CD14-positive monocyte (primary cell): Measurements from ENCODE around the gene SPSB3. TPM values are rescaled to one million over a fixed set of nuclear protein-coding genes. Genes with fewer than 3 reads are reported as not detected.

ENCODE experiments used
- DNase-seq, 3 donors: peaks; one replicate each; pipeline ENCODE4 v3.0.0-alpha.2; 2011 to 2022
- H2AFZ ChIP-seq: 2 replicates; pipeline ENCODE4 v1.6.0; 2012; ENCODE audit warnings: mild to moderate bottlenecking, low read depth, low read length, inconsistent platforms; ENCODE audit not compliant: insufficient read depth, poor library complexity, severe bottlenecking
- H3K27ac ChIP-seq, 2 donors: 1 replicate in 1 of 2; 2 replicates in 1 of 2; pipeline ENCODE4 v1.5.1; 2012 to 2013; ENCODE audit warnings: low read length in 2 of 2, control low read depth in 1 of 2, inconsistent platforms in 1 of 2, low read depth in 1 of 2, mild to moderate bottlenecking in 1 of 2
- H3K27me3 ChIP-seq, 2 donors: one replicate each; pipeline versions ENCODE4 v1.6.0 to v1.6.1; 2011 to 2013; ENCODE audit warnings: low read length in 2 of 2; ENCODE audit not compliant: control insufficient read depth in 2 of 2, insufficient read depth in 2 of 2
- H3K36me3 ChIP-seq, 2 donors: replicated peaks in 1 of 2; 1 replicate in 1 of 2; 2 replicates in 1 of 2; pipeline versions ENCODE4 v1.5.1 to v1.6.1; 2012 to 2013; ENCODE audit warnings: low read length in 2 of 2, control low read depth in 1 of 2, inconsistent platforms in 1 of 2, mild to moderate bottlenecking in 1 of 2; ENCODE audit not compliant: insufficient read depth in 2 of 2, control insufficient read depth in 1 of 2
- H3K4me1 ChIP-seq, 2 donors: 1 replicate in 1 of 2; 2 replicates in 1 of 2; pipeline versions ENCODE4 v1.5.1 to v1.6.1; 2012 to 2013; ENCODE audit warnings: low read length in 2 of 2, control low read depth in 1 of 2, inconsistent platforms in 1 of 2, mild to moderate bottlenecking in 1 of 2, moderate library complexity in 1 of 2; ENCODE audit not compliant: insufficient read depth in 2 of 2, control insufficient read depth in 1 of 2
- H3K4me2 ChIP-seq: replicated peaks from 2 replicates; pipeline ENCODE3; 2012; ENCODE audit warnings: low read length, moderate library complexity, mild to moderate bottlenecking; ENCODE audit not compliant: poor library complexity, severe bottlenecking; ENCODE audit errors: extremely low read depth
- H3K4me3 ChIP-seq, 3 experiments: fragments of 200-600 bp in 1 of 3; sonication (generic) in 1 of 3; replicated peaks in 1 of 3; 1 replicate in 2 of 3; 2 replicates in 1 of 3; pipeline ENCODE4 v1.5.1; 2011 to 2013; ENCODE audit warnings: low read length in 3 of 3, mild to moderate bottlenecking in 3 of 3, control low read depth in 2 of 3, low read depth in 2 of 3, inconsistent platforms in 1 of 3, moderate library complexity in 1 of 3
- H3K79me2 ChIP-seq: 2 replicates; pipeline ENCODE4 v1.6.0; 2012; ENCODE audit warnings: mild to moderate bottlenecking, control low read depth, inconsistent platforms, low read length, moderate library complexity; ENCODE audit not compliant: insufficient read depth
- H3K9ac ChIP-seq: 2 replicates; pipeline ENCODE4 v1.6.0; 2017; ENCODE audit warnings: low read length, mild to moderate bottlenecking; ENCODE audit not compliant: insufficient read depth, poor library complexity, severe bottlenecking
- H3K9me3 ChIP-seq, 2 donors: replicated peaks in 1 of 2; 1 replicate in 1 of 2; 2 replicates in 1 of 2; pipeline versions ENCODE4 v1.5.1 to v1.6.1; 2012 to 2013; ENCODE audit warnings: low read length in 2 of 2, control low read depth in 1 of 2; ENCODE audit not compliant: control insufficient read depth in 1 of 2, insufficient read depth in 1 of 2
- H4K20me1 ChIP-seq: 2 replicates; pipeline ENCODE4 v1.6.0; 2012; ENCODE audit warnings: mild to moderate bottlenecking, low read length, control low read depth, moderate library complexity; ENCODE audit not compliant: insufficient read depth
- H3K27ac Mint-ChIP-seq, 7 donors: one replicate each; pipeline ENCODE4 v1.8.0; 2020; ENCODE audit warnings: mild to moderate bottlenecking in 7 of 7, mixed read lengths in 7 of 7, moderate library complexity in 6 of 7, inconsistent platforms in 2 of 7
- H3K27me3 Mint-ChIP-seq, 3 donors: one replicate each; pipeline ENCODE4 v1.8.0; 2021 to 2022; ENCODE audit warnings: low read depth in 3 of 3, mild to moderate bottlenecking in 3 of 3, mixed read lengths in 3 of 3, moderate library complexity in 3 of 3, inconsistent platforms in 1 of 3
- H3K36me3 Mint-ChIP-seq, 2 donors: one replicate each; pipeline ENCODE4 v1.8.0; 2020; ENCODE audit warnings: mixed read lengths in 2 of 2, inconsistent platforms in 1 of 2, mild to moderate bottlenecking in 1 of 2
- H3K4me1 Mint-ChIP-seq: one replicate; pipeline ENCODE4 v1.8.0; 2020; ENCODE audit warnings: mild to moderate bottlenecking, mixed read lengths
- H3K4me3 Mint-ChIP-seq, 2 donors: one replicate each; pipeline ENCODE4 v1.8.0; 2020; ENCODE audit warnings: mild to moderate bottlenecking in 2 of 2, mixed read lengths in 2 of 2, moderate library complexity in 1 of 2
- H3K9me3 Mint-ChIP-seq, 7 donors: one replicate each; pipeline ENCODE4 v1.8.0; 2020 to 2022; ENCODE audit warnings: mixed read lengths in 7 of 7, mild to moderate bottlenecking in 6 of 7, moderate library complexity in 6 of 7, inconsistent platforms in 2 of 7
- CTCF ChIP-seq: fragments of 200-600 bp; IDR thresholded peaks from one replicate; pipeline ENCODE4 v1.8.0; 2022; ENCODE audit warnings: antibody characterized with exemption, mild to moderate bottlenecking
- WGBS: methylation state at CpG from one replicate; pipeline ENCODE4 v1.1.5; 2013; ENCODE audit warnings: missing lambda C conversion rate; ENCODE audit not compliant: insufficient coverage; 5-methylcytosine and 5-hydroxymethylcytosine counted together
- intact Hi-C, 2 donors: fragments of 100-400 bp; cut with micrococcal nuclease; formaldehyde crosslinking; loops; one replicate each; pipeline versions ENCODE4 v1.15.0 to v1.15.1; 2023
- polyA plus RNA-seq, 3 donors: library from polyadenylated mRNA; depleted of rRNA in 1 of 3; unstranded in 2 of 3; stranded (reverse) in 1 of 3; fragments of 300-500 nt in 2 of 3; fragments of >200 nt in 1 of 3; fragmentation: Illumina TruSeq in 2 of 3; gene quantifications; 1 replicate in 2 of 3; 2 replicates in 1 of 3; pipeline ENCODE4 v1.2.3, GENCODE V29; 2012 to 2021

The SPSB3 gene
- polyA plus RNA-seq, 3 donors: 36.8 to 151 (median 40.2) TPM

- intact Hi-C loops: no loop called here
- Histone ChIP-seq H4K20me1 (peaks cover 53% of the 10 kb centered on the region), H3K27ac (peak overlapping the region; percentile 50 to 64), H3K36me3 (peaks cover 60 to 63% of the 10 kb centered on the region in 2 donors), H2AFZ (no peak overlapping the region), H3K4me3 (no peak overlapping the region), H3K27me3 (no peaks in the 10 kb centered on the region), H3K79me2 (peaks cover 15% of the 10 kb centered on the region), H3K4me2 (no peak overlapping the region), H3K4me1 (peaks cover 13 to 14% of the 10 kb centered on the region in 2 donors), H3K9me3 (peaks cover 0 to 16% of the 10 kb centered on the region in 2 donors), H3K9ac (no peak overlapping the region)
- Mint-ChIP-seq H3K27ac (peak overlapping the region; percentile 2 to 81 (median 56)), H3K4me3 (no peak overlapping the region), H3K36me3 (peaks cover 46 to 58% of the 10 kb centered on the region in 2 donors), H3K4me1 (peaks cover 12% of the 10 kb centered on the region), H3K9me3 (peaks cover 0 to 10% (median 2%) of the 10 kb centered on the region in 7 donors), H3K27me3 (peaks cover 0 to 3% (median 0%) of the 10 kb centered on the region in 3 donors)
- TF ChIP-seq CTCF: no peak
- no peak for DNase-seq
- 95% methylated on average over 7 of the region's 14 CpGs for WGBS
These were observed 50.3 kb downstream of the SPSB3 start for GRCh38 chr16:1732071-1732470.

- H3K4me3 Mint-ChIP-seq: no peak overlapping the region
- intact Hi-C loops: no loop called here
- DNase-seq: no peak
- Histone ChIP-seq H3K4me2 (no peak overlapping the region), H3K27me3 (no peaks in the 10 kb centered on the region), H3K9ac (no peak overlapping the region), H3K36me3 (peaks cover 64 to 68% of the 10 kb centered on the region in 2 donors), H3K27ac (peak overlapping the region; percentile 50 to 64), H3K79me2 (peaks cover 19% of the 10 kb centered on the region), H2AFZ (no peak overlapping the region), H3K4me3 (no peak overlapping the region), H3K9me3 (peaks cover 0 to 16% of the 10 kb centered on the region in 2 donors), H4K20me1 (peaks cover 57% of the 10 kb centered on the region), H3K4me1 (peaks cover 13 to 14% of the 10 kb centered on the region in 2 donors)
- H3K4me1 Mint-ChIP-seq: peaks cover 12% of the 10 kb centered on the region
- no CpG with 5 or more reads among the region's 7 CpGs for WGBS
- no peak for TF ChIP-seq CTCF
- peak overlapping the region; percentile 2 to 81 (median 59) for H3K27ac Mint-ChIP-seq
- H3K36me3 Mint-ChIP-seq: peaks cover 50 to 62% of the 10 kb centered on the region in 2 donors
- peaks cover 0 to 4% (median 0%) of the 10 kb centered on the region in 3 donors for H3K27me3 Mint-ChIP-seq
- peaks cover 0 to 10% (median 2%) of the 10 kb centered on the region in 7 donors for H3K9me3 Mint-ChIP-seq
These were observed 50.8 kb downstream of the SPSB3 start for GRCh38 chr16:1731603-1732002.
